HG03571 (cell line): ENCODE results near the gene RHOT1.
"Not testable (repeated sequence)": the region's sequence is repeated elsewhere in the genome, so short reads cannot be mapped to it uniquely, and the experiment has no call there.

Experiments used
- ATAC-seq: cut with Tn5 transposase; IDR thresholded peaks from one replicate; pipeline ENCODE4 v1.9.1; 2021; ENCODE audit not compliant: unreplicated experiment

RHOT1 gene

GRCh38 chr17:32142038-32142856 lies at the start of gene RHOT1:
Gene RHOT1 (plus strand): TSS chr17:32142502. CDS start chr17:32142693, 191 bp downstream.
- peak; percentile 70 for ATAC-seq

GRCh38 chr17:32099686-32100085 lies 42.6 kb upstream of the RHOT1 start:
- ATAC-seq: no peak

DNA sequence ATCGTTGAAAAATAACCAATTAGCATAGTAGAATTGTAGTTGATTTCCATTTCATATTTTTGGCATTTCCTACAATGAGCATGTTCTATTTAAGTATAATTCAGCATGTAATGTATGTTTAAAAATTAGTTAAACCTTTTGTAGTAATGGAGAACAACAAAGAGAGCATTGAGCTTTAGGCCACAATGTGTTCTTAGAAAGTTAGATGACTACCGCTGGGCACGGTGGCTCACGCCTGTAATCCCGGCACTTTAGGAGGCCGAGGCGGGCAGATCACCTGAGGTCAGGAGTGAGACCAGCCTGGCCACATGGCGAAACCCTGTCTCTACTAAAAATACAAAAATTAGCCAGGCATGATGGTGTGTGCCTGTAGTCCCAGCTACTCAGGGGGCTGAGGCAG lies 42.0 kb upstream of the RHOT1 start:
- not testable (repeated sequence) for ATAC-seq

DNA sequence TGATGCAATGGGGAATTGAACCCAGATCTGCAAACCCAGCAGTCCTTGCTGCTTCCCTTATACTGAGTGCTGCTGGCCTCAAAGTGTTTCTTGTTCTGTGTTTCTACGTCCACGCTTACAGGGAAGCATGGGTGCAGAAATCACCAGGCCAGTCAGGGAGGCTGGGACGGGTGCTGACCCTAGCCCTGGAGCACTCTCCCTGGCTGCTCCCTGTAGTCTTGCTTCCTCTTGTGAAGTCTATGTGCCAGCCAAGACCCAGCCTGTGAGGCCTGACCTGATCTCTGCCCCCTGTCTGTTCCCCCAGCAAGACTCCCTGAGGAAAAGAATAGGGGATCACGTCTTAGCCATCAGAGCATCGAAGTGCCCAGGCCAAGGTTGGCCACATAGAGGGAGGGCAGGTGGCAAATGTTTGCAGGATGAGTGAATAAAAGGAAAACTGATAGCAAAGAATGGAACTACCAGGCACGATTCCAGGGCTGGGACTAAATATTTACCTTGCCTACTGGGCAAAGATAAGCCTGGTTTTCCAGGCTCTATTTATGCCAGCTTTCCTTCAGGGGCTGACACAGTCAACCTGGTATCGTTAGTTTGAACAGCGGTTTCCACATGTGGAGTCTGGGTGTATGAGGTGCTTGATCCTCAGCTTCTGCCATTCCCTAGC lies 41.2 kb upstream of the RHOT1 start:
- no peak for ATAC-seq

- no peak for ATAC-seq
Observed at GRCh38 chr17:32102172-32102571, 40.1 kb upstream of the RHOT1 start.

DNA sequence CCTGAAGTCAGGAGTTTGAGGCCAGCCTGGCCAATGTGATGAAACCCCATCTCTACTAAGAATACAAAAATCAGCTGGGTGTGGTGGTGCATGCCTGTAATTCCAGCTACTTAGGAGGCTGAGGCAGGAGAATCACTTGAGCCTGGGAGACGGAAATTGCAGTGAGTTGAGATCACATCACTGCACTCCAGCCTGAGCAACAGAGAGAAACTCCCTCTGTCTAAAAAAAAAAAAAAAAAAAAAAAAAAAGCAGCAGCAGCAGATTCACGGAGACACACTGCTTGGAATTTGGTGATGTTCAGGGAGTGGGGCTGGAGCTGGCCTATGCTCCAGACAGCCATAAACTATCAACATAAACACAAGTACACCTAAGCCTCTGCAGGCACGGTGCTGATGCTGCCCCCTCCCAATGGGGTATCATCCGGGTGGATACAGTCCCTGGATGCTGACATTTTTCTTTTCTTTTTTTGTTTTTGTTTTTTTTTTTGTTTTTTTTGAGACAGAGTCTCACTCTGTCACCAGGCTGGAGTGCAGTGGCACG lies 39.6 kb upstream of the RHOT1 start:
- no peak for ATAC-seq

GRCh38 chr17:32103476-32104113 lies 38.7 kb upstream of the RHOT1 start:
- no peak for ATAC-seq

DNA sequence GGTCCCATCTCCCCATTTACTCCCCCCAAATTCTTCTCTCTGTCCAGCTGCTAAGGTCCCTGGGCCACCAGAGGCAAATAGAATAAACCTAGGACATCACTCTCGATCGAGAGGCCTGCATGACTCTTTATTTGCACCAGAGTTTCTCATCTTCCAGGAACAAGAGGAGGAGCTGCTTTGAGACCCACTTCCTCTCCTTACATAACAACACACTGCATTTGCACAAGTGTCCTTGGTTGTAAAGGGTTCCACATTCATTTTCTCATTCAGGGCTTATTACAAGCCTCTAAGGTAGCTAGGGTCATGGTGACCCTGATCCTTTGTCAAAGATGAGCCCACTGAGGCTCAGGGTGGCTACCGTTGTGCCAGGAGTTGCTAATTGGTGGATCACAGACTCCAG lies 38.1 kb upstream of the RHOT1 start:
- ATAC-seq: no peak

DNA sequence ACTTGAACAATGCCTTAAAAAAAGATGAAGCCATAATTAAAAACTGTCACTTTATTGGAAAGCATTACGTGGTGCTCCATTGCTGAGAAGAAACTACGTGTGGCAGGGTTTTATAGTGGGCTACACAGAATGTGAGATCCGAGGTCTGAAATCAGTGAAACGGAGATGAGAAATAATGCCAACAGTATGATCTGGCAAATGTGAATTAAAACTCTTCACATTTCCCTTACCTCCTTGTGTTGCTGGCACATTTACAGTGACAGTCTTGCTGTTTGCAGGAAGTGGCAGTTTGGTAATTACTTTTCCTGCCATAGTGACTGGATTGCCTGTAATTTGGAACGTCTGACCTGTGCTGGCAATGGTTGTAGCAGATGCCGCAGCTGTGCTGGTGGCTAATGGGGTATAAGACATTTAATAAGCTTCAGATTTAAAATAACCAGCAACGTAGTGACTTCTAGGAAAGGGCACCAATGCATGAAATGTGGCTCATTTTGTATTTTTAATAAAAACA lies 35.8 kb upstream of the RHOT1 start:
- not testable (repeated sequence) for ATAC-seq

DNA sequence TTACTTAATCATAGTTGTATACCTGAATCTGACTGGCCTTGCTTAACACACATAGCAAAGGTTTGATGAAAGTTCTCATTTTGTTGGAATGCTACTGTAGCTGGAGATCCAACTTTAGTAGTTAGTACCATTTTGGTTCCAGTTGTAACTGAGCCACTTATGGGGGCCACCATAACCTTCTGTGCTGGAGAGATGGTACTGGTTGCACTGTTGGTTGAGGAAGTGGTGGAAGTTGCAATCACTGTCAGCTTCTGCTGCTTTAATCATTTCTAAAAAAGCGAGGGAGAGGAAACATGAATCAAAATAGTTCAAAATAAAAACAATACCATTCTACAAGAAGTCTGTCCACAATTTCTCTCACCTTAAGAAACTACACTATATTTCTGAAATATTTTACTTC lies 35.1 kb upstream of the RHOT1 start:
- not testable (repeated sequence) for ATAC-seq

DNA sequence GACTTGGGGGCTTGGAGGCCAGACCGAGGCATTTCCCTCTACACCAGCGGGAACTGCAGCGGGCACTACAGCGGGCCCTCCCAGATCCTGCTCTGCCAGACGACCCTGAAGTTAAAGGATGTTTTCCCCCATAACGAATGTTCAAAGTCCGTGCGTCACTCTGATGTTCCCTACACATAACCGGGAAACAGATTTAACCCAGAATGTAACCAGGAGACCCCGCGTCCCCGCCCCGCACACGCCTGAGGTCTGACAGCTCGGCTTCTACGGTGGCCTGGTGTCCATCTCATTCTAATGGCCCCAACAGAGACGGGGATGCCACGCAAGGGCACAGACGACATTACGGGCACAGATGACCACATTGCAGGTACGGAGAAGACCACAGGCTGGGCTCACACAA lies 31.7 kb upstream of the RHOT1 start:
- ATAC-seq: no peak

GRCh38 chr17:32111141-32111771 lies 31.0 kb upstream of the RHOT1 start:
- no peak for ATAC-seq

- ATAC-seq: no peak
Observed at GRCh38 chr17:32112416-32112815, 29.9 kb upstream of the RHOT1 start.

DNA sequence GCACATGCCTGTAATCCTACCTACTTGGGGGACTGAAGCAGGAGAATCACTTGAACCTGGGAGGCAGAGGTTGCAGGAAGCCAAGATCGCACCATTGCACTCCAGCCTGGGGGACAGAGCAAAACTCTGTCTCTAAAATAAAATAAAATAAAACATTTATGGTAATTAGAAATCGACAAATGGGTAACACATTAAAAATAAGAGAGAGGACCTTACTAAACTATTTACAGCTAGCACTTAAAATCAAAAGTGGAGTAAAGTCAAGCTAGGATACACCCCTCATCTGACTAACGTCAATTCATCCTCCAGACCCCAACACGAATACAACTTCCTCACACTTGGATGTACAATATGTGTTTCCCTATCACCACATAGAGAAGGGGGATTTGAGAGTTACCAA lies 27.8 kb upstream of the RHOT1 start:
- ATAC-seq: no peak

- ATAC-seq: not testable (repeated sequence)
Observed at GRCh38 chr17:32115546-32115945, 26.8 kb upstream of the RHOT1 start.

GRCh38 chr17:32116937-32117336 lies 25.4 kb upstream of the RHOT1 start:
- ATAC-seq: no peak

GRCh38 chr17:32117399-32117798 lies 24.9 kb upstream of the RHOT1 start:
- ATAC-seq: no peak

DNA sequence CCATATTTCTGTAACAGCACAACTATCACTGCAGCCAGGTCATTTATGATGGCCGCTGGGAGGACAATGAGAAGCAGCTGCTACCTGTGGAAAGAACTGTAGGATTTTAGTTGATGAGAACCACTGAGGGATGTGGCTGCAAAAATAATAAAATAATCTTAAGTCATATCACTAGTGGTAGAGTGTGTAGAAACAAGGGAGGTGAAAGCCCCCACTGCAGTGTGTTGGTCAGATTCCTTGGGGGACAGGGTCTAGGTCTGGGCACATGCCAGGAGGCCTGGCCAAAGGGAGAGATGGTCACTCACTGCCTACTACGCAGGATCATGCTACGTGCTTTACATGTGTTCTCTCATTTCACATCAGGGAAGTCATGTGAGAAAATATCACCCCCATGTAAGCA lies 24.2 kb upstream of the RHOT1 start:
- ATAC-seq: not testable (repeated sequence)

DNA sequence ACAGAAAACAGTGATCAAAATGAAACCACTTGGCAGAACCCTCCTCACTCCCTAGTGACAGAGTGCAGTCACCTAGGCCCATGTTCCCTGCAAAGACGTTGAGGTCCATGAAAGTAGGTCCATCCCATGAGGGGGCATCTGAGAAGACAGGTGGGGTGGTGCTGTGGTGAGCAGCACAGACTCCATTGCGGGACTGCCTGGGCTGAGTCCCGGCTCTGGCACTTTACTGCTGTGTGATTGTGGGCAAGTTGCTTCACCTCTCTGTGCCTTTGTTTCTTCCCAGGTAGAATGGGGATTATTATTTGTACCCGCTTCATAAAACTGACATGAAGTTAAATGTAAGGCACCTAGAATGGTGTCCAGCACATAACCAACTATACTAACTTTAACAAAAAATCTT lies 23.5 kb upstream of the RHOT1 start:
- no peak for ATAC-seq

DNA sequence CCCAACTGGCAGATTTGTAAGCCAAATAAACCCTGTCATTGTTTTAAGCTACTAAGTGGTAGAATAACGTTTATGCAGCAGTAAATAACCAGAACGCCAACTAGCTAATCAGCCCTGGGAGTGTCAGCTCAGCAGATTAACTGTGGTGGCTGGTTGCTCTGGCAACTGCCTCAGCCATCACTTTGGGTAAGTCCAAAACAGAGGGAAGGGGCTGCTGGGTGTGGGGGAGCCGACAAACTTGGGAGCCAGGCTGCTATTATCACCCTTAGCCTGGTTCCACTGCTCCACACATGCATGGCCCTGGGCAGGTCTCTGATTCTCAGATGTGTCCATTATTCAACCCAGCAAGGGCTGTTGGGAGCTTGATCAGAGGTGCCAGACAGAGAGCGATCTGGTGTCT lies 22.2 kb upstream of the RHOT1 start:
- ATAC-seq: no peak

DNA sequence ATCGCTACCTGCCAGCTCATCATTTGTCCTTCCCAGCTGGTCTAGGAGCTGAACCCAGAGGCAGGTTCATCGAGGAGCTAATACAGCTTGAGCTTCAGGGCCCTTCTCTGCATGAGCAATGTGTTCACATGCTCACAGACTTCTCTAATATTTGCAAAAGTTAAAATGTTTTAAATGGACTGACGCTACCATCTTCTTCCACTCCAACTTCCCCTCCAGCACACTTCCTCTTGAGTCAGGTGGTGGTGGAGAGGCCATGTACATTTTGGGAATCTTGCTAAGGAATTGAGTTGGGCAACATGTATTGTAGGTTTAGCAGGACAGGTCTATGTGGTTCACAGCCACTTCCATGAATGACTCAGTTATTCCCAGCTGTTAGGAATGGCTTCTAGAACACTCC lies 21.6 kb upstream of the RHOT1 start:
- ATAC-seq: no peak
